GM18909 (cell line): ENCODE measurements around the gene ITPA.
A peak's percentile ranks its signal among the peaks of the same experiment; 100 is the strongest.
"Not testable (repeated sequence)": the region's sequence is repeated elsewhere in the genome, so short reads cannot be mapped to it uniquely, and the experiment has no call there.

ENCODE experiments used
- ATAC-seq: cut with Tn5 transposase; IDR thresholded peaks from one replicate; pipeline ENCODE4 v1.9.1; 2021; ENCODE audit warnings: mild to moderate bottlenecking; ENCODE audit not compliant: unreplicated experiment, poor library complexity

ITPA gene

DNA sequence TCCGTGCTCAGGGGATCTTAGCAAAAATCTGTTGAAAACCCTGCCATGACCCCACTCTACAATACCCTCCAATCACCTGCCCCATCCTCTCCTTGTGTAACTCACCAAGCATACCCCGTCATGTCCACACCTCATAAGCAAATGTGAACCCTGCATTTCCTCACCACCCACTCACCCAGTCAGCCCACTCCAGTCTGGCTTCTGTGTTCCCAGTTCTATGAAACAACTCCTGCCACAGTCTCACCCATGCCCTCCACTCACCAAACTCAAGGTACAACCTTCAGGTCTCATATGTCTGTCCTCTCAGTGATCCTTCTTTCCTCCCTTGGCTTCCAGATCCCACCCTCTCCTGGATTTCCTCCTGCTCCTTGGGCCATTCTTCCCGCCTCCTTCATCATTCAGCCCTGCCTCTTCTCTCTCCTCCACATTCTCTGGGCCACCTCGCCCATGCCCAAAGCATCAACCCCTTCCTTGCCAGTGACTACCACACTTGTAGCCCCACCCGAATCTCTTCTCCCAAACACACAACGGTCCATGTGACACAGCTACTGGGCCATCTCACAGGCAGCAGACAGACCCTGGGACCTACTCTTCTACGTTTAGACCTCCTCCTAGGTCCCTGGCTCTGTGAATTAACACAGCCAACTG is 13.6 kb upstream of the ITPA start:
- ATAC-seq, result no peak

DNA sequence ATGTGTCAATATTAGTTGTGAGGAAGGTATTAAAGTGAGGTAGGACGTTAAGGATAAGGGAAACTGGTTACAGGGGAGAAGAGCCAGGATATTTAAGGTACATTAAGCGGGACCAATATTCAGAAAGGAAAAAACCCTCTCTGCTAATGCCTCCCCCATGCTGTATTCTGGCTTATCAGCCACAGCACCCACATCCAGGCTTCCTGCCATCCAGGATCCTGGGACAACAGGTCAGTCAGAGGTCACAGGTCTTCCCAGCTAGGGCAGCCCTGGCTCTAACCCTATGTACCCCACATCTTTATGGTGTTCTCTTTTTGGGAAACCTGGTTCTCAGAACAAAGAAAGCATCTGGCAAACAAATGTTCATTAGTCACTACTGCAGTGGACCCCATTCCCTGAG is 10.1 kb upstream of the ITPA start:
- no peak for ATAC-seq

- ATAC-seq, result no peak
Measured at GRCh38 chr20:3199976-3200755, 9.1 kb upstream of the ITPA start.

DNA sequence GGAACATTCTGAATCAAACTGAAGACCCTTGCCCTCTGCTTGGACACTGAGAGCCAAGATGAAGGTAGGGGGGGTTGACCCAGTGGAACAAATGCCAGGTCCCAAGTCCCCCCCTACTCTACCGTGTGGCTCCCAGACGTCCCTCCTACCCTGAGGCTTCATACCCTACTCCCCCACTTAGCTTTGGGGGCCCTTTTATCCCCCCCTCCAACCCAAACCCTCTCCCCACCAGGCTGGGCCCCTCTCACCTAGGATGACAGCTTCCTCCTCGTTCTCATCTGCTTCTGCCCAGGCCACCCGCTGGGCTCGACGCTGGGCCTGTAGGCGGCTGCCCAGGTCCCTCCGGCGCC is 6.4 kb upstream of the ITPA start:
- peak; percentile 3 for ATAC-seq

- peak; percentile 27 for ATAC-seq
Measured at GRCh38 chr20:3203315-3204123, 5.8 kb upstream of the ITPA start.

DNA sequence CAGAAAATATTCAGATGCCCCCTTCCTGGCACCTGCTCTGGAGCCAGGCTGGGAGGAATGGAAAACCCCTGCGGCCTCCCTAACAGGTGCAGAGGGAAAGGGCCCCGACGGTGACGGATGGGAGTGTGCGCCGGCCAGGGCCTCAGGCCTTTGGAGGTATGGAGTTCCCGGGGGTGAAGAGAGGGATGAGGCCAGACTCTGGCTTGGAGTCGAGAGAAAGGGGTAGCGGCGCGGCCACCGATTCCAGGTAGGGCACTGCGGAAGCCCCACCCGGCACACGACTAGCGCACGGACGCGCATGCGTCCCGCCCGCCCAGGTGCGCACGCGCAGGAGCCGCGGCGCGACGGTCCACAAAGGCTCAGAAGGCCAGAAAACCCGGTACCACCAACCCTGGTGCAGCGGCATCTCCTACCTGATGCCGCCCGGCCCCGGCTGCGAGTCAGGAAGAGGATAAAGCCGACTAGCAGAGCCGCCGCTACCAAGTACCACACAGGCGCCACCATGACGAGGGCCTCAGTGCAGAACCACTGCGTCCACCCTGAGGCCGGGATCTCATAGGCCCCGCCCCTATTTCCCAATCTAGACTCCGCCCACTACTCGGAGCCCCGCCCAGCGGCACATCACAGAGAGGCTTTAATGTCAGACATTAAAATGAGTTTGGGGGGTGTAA is 5.0 kb upstream of the ITPA start, which contains the start of gene DDRGK1:
DDRGK1 (minus strand) TSS at position 559 of the 671 bp plus-strand sequence; CDS start at position 504, 55 bp downstream.
- ATAC-seq, result peak; percentile 74

DNA sequence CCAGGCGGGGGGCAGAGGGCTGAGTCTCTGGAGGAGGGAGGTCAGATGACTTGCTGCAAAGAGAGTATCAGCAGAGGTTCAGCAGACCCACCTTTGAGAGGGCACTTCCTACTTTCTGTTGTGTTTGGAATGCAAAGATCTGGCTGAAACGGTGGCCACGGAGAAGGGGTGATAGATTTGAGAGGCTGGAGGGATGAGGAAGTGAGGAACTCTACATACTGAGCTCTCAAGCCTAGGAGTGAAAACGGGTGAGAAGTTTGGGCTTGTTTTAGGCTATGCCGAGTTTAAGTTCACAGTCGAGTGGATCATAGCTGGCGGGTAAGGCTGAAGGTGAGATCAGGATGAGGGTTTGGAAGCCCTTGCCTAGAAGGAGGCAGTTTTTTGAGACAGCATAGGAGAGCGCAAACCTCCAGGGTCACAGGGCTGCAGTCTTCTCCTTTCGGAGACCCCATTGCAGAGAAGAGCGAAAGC is 477 bp upstream of the ITPA start:
- ATAC-seq, result no peak

DNA sequence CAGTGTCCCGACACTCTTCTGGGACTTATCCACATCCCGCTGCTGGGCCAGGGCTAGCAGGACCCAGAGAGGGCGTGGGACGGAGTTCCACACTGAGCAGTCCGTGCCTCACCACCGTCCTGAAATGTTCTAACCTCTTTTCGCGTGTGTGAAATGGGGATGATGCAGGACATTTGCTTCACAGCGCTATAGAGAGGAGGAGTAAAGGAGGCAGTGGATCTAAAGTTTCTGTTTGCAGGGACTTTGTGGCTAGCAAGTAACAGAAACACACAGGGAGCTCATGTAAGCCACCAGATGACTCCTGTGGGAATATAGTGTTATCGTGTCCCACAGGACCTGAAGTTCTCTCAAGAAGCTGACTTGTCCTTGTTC is 634 bp downstream of the ITPA start:
- ATAC-seq, result peak; percentile 20

DNA sequence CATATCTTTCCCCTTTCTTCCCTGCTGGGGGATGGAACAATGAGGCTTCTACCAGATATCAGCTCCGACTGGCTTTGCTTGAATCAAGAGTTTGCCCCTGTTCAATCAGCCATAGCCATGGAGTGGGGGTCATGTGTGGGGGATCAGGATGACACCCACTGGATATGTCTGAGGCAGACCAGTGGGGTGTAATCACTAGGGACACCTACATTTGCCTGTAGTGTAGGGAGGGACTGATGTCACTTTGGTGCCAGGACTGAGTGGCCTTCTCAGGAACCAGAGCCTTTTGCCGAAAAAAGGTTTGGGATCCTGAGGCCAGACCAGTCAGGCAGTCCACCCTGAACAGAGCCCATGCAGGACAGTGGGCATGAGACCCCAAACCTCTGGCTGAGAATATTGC is 1.0 kb downstream of the ITPA start:
- ATAC-seq, result no peak

- ATAC-seq, result no peak
Measured at GRCh38 chr20:3213226-3213625, 3.9 kb downstream of the ITPA start.

DNA sequence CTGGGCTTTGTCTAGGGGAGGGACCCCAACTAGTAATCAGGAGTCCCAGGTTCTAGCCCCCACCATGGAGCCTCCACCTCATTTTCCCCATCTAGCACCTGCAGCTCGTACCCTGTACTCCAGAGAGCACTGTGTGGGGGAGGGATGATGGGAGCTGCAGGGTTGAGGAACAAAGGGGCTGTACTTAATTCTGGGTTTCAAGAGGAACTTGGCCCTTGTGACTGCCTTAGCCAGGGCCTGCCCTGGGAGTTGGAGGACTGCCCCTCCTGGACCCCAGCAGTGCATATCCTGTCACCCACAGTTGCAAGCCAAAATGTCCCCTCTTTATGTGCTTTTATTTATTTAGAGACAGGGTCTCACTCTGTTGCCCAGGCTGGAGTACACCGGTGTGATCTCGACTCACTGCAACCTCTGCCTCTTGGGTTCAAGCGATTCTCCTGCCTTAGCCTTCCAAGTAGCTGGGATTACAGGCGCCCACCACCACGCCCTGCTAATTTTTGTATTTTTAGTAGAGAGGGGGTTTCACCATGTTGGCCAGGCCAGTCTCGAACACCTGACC is 6.1 kb downstream of the ITPA start:
- ATAC-seq, result not testable (repeated sequence)

- ATAC-seq, result peak; percentile 71
Measured at GRCh38 chr20:3218307-3218988, 9.2 kb downstream of the ITPA start.

DNA sequence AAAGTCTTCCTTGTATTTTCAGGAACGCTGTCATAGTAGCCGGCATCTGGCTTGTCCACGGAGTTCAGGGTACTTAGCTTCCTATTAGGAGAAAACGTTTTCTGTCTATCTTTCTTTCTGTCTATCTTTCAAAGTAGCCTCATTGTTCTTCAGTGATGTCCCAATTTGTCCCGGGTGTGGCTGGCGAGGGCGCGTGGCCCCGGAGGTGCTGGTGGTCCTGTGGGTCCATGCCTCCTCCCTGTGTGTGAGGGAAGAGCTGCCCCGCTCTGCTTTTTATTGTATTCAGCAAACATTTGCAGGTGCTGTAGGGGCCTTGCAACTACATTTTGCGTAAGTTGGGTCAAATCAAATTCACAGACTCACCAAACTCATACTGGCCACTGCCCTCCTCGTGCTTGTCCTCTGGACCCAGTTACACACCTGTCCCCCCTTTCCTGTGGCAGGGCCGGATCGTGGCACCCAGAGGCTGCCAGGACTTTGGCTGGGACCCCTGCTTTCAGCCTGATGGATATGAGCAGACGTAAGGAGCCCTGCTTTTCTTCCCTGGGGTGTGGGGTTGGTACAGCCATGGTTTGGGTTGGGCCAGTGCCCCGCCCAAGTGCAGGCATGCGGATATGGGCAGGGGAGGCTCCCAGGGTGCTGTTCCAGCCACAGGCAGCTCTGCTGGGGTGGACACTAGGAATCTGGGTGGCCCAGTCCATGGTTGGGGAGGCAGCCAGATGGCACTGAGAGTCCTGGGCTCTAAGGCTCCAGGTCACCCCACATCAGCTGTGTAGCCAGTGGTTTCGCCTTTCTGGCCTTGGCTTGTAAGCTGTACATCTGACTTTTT is 12.3 kb downstream of the ITPA start:
- ATAC-seq, result no peak

DNA sequence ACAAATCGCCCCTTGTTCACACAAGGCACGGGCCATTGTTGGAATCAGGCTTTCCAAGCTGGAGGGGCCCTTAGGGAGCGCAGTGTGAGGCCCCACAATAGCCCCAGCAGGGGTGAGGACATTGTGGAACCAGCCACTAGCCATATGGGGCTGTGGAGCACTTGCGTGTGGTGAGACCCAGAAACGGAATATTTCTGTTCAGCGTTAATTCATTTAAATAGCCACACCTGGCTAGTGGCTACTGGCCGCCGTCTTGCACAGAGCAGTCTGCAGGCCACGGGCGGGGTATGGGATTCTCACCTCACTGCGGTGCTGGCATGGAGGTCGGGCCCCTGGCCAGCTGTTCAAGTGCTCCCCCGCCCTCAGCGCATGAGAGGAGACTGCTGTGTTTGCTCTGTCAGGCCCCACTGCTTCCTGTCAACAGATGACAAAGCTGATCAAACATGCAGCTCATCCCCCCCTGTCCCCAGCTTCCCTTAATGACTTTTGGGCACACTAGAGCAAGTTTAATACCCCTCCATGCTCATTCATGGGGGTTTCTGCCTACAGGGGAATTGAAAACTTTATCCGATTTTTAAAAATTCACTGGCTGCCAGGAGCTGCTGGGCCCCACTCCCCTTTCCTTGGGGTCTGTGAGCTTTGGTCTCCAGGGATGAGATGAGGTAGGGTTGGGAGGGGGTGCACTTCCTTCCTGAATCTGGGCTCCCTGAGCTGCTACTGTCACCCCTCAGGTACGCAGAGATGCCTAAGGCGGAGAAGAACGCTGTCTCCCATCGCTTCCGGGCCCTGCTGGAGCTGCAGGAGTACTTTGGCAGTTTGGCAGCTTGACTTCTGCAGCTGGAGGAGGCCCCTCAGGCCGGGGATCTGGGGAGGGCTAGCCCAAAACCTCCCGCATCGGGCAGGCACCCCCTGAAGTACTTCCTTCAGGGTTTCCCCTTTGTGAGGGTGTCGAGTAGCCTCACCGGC is 13.6 kb downstream of the ITPA start:
- peak; percentile 72 for ATAC-seq

DNA sequence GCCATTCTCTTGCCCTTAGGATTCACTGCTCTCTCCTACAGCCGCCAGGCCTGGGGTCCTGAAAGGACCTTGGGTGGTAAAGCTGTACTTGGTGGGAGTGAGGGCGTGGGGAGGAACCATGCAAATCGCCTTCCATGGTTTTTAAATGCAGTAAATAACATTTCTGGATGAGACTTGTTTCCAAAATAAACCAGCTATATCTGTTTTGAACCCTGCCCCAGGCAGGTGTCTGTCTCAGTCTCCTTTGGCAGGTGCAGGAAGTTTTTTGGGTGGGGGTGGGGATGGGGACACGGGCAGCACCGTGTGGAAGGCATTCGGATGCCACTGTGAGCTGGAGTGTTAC is 14.3 kb downstream of the ITPA start:
- ATAC-seq, result no peak

DNA sequence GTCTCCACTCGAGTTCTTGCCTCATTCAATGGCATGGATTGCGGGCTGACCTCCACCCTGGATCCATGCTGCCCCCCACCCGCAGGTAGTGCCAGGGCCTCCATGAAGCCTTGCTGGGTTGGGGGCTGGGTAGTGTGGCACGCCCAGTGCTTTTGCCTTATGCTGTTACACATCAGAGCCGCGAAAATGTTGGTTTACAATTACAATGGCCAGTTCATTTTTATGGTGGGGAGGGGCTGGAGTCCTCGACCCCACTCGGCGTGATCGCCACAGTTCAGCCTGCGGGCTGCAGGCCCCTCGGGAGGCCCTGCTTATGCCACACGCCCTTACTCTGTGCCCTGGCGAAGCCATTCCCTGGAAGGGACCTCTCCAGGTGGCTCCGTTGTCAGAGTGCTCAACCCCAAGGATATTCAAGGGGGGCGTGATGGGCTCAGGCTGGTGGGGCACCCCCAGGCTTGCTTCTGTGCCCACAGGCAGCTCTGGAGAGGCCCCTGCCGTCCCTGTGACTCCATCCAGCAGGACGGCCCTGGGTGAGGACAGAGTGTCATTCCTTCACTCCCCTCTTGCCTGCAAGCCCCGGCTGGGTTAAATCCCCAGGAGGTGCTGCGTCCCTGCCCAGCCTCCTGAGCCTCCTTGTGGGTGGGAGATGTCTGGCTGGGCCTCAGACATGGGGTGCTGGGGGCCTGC is 14.8 kb downstream of the ITPA start:
- no peak for ATAC-seq

DNA sequence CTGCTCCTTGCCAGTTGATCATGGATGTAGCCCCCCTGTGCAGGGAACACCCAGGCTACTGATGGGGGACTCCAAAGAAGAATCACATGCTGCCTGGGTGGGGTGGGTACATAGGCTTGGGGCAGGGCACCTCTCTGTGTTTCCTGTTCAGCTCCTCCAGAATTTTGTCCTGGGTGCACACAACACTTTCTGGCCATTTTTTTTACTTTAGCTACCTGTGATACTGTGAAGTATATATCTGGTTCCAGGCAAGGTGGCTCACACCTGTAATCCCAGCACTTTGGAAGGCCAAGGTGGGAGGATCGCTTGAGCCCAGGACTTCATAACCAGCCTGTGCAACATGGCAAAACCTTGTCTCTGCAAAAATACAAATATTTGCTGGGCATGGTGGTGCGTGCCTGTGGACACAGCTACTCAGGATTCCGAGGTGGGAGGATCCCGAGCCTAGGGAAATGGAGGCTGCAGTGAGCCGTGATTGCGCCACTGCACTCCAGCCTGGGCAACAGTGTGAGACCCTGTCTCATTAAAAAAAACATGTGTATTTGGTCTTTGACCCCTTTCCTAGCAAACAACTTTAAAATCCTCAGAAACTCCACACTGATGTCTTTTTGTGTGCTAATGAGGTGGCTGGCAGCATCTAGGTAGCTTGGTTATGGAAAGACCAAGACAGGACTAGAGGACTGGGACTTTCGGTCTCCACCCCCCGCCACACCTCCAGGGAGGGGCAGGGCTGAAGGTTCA is 15.6 kb downstream of the ITPA start:
- no peak for ATAC-seq
